Psoas muscle (tissue), 8 donors: Measurements from ENCODE around the gene SH3GL1. TPM values are rescaled to one million over a fixed set of nuclear protein-coding genes. Genes with fewer than 3 reads are reported as not detected.

Experiments used
- ATAC-seq, 4 donors: fragments of 200-7000 bp; cut with Tn5 transposase; one replicate each; pipeline ENCODE4 v1.9.1; 2020; ENCODE audit warnings: moderate library complexity in 3 of 4, mild to moderate bottlenecking in 2 of 4
- DNase-seq, 2 donors: peaks; one replicate each; pipeline ENCODE4 v3.0.0-alpha.2; 2020
- H3K27ac ChIP-seq: fragments of 200-600 bp; one replicate; pipeline ENCODE4 v1.8.0; 2022
- H3K27me3 ChIP-seq, 3 donors: fragments of 200-600 bp in 1 of 3; one replicate each; pipeline versions ENCODE4 v1.6.1 to v1.8.0; 2013 to 2022; ENCODE audit warnings: low read length in 2 of 3, mild to moderate bottlenecking in 2 of 3, moderate library complexity in 1 of 3; ENCODE audit not compliant: insufficient read depth in 3 of 3
- H3K36me3 ChIP-seq, 2 donors: fragments of 200-600 bp in 1 of 2; one replicate each; pipeline versions ENCODE4 v1.6.1 to v1.8.0; 2013 to 2022; ENCODE audit warnings: low read depth in 1 of 2, mild to moderate bottlenecking in 1 of 2, moderate library complexity in 1 of 2; ENCODE audit not compliant: insufficient read depth in 1 of 2
- H3K4me1 ChIP-seq: fragments of 200-600 bp; one replicate; pipeline ENCODE4 v1.8.0; 2022
- H3K4me3 ChIP-seq: fragments of 200-600 bp; one replicate; pipeline ENCODE4 v1.8.0; 2022; ENCODE audit warnings: mild to moderate bottlenecking
- H3K9me3 ChIP-seq: fragments of 200-600 bp; one replicate; pipeline ENCODE4 v1.8.0; 2022
- WGBS, 3 donors: extraction: QIAGEN DNeasy Blood & Tissue Kit; methylation state at CpG; one replicate each; pipeline versions ENCODE4 v1.1.6 to v1.1.7; 2013; 5-methylcytosine and 5-hydroxymethylcytosine counted together
- intact Hi-C, 2 donors: fragments of 100-400 bp; cut with DNase I; formaldehyde crosslinking; loops; one replicate each; pipeline versions ENCODE4 v1.11.0 to v1.14.2; 2022
- polyA plus RNA-seq, 3 donors: library from polyadenylated mRNA; stranded (reverse); fragments of 200-250 nt; gene quantifications; one replicate each; pipeline ENCODE4 v1.2.3, GENCODE V29; 2013
- total RNA-seq, 4 donors: library from RNA; stranded (reverse); fragmentation: NEBNext Ultra II Directional in 2 of 4; extraction: Animal tissue kit (Norgen Biotek cat#: 25700) in 2 of 4; gene quantifications; one replicate each; pipeline versions ENCODE4 v1.2.1 to v1.2.4, GENCODE V29; 2021 to 2023
- TF ChIP-seq, protein P1 (sequence below): fragments of 200-600 bp; IDR thresholded peaks from one replicate; pipeline ENCODE4 v1.8.0; 2022; ENCODE audit warnings: antibody characterized with exemption
- donor health status: healthy with polysubstance abuse.
- donor health status: DM: no; HTN: no; CAD: no; lungs with moderate emphysema.
- donor health status: Bipolar disorder and iron deficiency.
- donor health status: healthy.
- donor health status: DM: yes; HTN: yes; CAD: no.
- donor health status: DM: no; HTN: no; CAD: no.
- donor health status: DM: no; HTN: no; CAD: no.
- donor health status: DM: yes; HTN: yes; CAD: no.

The SH3GL1 gene
- total and polyA plus RNA-seq, 7 donors, result 16.0 to 85.6 (median 23.3) TPM

DNA sequence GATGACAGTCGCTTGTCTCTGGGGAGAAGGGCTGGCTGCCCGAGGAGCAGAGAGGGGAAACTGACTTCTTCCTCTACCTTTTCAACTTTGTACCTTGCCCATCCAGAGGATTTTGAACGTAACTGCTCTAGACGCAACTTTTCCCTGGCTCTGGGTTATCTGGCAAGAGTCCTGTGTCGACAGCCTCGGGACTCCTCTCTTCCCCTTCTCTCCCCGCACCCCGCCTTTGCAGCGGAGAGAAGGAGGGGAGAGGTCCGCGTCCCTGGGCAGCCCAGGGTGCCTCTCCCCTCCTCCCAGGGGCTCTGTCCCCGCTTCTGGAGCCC, 574 bp downstream of the SH3GL1 start:
- TF ChIP-seq, protein P1, sequence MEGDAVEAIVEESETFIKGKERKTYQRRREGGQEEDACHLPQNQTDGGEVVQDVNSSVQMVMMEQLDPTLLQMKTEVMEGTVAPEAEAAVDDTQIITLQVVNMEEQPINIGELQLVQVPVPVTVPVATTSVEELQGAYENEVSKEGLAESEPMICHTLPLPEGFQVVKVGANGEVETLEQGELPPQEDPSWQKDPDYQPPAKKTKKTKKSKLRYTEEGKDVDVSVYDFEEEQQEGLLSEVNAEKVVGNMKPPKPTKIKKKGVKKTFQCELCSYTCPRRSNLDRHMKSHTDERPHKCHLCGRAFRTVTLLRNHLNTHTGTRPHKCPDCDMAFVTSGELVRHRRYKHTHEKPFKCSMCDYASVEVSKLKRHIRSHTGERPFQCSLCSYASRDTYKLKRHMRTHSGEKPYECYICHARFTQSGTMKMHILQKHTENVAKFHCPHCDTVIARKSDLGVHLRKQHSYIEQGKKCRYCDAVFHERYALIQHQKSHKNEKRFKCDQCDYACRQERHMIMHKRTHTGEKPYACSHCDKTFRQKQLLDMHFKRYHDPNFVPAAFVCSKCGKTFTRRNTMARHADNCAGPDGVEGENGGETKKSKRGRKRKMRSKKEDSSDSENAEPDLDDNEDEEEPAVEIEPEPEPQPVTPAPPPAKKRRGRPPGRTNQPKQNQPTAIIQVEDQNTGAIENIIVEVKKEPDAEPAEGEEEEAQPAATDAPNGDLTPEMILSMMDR, result no peak
- DNase-seq (no peak), ATAC-seq (peak; percentile 9 to 20 (median 16))
- intact Hi-C loops, result loop anchor here (2.0 to 5.0 kb wide), 2 partner anchors 29 to 58 kb away; partner anchors contain the start of gene UBXN6 (in 2 of the 2)
- Histone ChIP-seq H3K36me3 (peaks cover 0 to 15% of the 10 kb centered on the region in 2 donors), H3K27ac (peak overlapping the region; percentile 96), H3K27me3 (no peaks in the 10 kb centered on the region), H3K4me3 (peak overlapping the region; percentile 84), H3K4me1 (peaks cover 40% of the 10 kb centered on the region), H3K9me3 (no peaks in the 10 kb centered on the region)
- 0% methylated on average over 10 to 12 of the region's 12 CpGs for WGBS, 3 donors

DNA sequence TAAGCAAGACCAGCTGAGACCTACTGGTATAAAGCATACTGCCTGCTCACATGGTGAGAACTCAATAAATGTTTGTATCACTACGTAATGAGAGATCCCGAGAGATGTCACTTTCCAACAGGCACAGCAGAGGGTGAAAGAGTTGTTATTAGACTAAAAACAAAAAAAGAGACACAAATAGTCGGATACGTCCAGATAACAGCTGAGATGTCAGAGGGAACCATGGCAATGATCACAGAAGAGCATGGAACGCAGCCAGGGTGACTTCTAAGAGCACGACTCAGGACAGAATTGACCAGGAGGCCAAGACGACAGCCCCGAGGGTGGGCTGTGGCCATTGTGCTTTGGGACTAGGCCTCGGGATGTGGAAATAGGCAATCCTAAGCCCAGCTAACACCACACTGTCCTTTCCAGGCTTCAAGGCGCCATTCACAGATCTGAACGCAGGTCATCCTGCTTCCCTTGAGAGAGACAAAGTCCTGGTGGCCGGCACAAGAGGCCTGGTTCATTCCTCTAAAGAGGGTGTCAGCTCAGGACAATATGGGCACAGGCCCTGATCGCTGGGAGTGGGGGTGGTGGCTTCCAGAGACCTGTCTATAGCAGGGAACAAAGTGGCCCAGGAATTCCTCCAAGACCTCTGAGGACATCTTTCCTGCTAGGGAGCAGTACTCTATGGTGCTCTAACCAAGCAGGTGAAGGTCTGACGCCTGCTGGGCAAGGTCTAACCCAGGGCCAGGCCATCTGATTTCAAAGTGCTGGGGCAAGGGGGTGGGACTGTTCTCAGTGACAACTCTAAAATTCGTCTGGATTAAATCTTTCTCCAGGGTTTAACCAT, 3.2 kb downstream of the SH3GL1 start:
- 39 to 56% (median 41%) methylated on average over 15 of the region's 15 CpGs for WGBS, 3 donors
- intact Hi-C loops, result no loop called here
- H3K9me3 ChIP-seq, result no peaks in the 10 kb centered on the region
- no peaks in the 10 kb centered on the region for H3K27me3 ChIP-seq
- DNase-seq, result no peak
- peaks cover 47% of the 10 kb centered on the region for H3K4me1 ChIP-seq
- TF ChIP-seq, protein P1, result no peak
- peak overlapping the region; percentile 30 for H3K27ac ChIP-seq
- no peak for ATAC-seq
- H3K4me3 ChIP-seq, result peak overlapping the region; percentile 6
- H3K36me3 ChIP-seq, result peaks cover 0 to 16% of the 10 kb centered on the region in 2 donors

DNA sequence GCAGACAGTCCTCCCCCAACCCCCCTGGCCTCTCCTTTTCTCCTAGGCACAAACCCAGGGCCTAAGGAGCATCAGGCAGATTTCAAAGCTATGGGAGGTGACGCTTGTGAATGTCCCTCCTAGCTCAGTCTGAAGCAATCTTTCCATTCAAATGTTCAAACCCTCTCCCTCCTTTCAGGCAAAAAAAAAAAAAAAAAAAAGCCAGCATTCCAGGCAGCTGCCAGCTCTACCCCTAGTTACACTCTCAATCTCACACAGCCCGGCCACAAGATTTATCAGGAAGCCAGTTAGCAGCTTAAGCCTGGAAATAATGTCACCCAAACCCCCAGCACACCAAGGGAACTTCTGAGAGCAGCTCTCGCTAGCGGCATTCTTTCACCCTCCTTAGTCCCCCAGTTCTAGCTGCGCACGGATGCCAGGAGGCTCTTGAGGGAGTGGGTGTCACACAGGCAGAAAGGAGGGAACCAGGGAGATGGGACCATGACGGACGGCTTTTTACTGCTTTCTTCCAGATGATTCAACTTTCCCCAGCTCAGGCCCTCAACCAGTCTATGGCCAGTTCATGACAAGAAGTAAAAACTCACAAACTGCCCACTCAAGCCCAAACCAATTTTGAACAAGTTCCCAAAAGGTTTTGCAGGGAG, 6.3 kb downstream of the SH3GL1 start:
- Histone ChIP-seq H3K36me3 (peaks cover 0 to 16% of the 10 kb centered on the region in 2 donors), H3K4me1 (peaks cover 73% of the 10 kb centered on the region), H3K4me3 (peak overlapping the region; percentile 0), H3K9me3 (no peaks in the 10 kb centered on the region), H3K27me3 (no peaks in the 10 kb centered on the region), H3K27ac (no peak overlapping the region)
- TF ChIP-seq, protein P1, result no peak
- intact Hi-C loops, result no loop called here
- DNase-seq (no peak), ATAC-seq (no peak)
- 67 to 82% (median 71%) methylated on average over 8 of the region's 8 CpGs for WGBS, 3 donors

DNA sequence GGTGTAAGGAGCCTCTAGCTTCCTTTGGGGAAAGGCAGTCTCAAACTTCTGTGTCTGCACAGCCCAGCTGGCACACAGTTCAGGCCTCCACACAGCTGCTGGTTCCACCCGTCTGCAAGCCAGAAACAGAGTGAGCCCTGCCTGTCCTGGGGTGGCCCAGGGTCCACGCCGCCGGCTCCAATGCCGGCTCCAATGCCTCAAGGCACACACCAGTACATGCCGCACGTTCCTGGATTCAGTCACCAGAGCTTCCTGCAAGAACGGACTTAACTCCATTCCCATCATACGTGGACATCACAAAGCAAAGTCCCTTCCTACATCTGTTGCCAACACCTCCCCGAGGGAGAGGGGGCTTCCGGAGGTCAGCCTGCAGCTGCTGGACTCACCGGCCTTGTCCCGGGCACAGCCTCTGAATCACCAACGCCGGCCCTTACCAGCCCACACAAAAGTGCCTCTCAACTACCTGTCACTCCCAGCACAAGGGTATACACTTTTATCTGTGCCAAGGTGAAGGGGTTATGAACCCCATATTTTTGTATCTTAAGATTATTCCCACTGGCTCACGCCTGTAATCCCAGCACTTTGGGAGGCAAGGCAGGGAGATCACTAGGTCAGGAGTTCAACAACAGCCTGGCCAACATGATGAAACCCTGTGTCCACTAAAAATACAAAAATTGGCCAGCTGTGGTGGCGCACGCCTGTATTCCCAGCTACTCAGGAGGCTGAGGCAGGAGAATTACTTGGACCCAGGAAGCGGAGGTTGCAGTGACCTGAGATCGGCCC, 8.5 kb downstream of the SH3GL1 start:
- intact Hi-C loops, result no loop called here
- H3K4me1 ChIP-seq, result peaks cover 73% of the 10 kb centered on the region
- peak; percentile 33 to 71 (median 58) for ATAC-seq
- peaks cover 0 to 16% of the 10 kb centered on the region in 2 donors for H3K36me3 ChIP-seq
- peak; percentile 67 to 82 for DNase-seq
- no peaks in the 10 kb centered on the region for H3K27me3 ChIP-seq
- 20 to 31% (median 27%) methylated on average over 20 of the region's 20 CpGs for WGBS, 3 donors
- H3K4me3 ChIP-seq, result peak overlapping the region; percentile 35
- peak overlapping the region; percentile 93 for H3K27ac ChIP-seq
- no peaks in the 10 kb centered on the region for H3K9me3 ChIP-seq
- TF ChIP-seq, protein P1, result no peak
